WI38 (cell line): ENCODE data around the gene ZNF429.
"Not testable (repeated sequence)": the region's sequence is repeated elsewhere in the genome, so short reads cannot be mapped to it uniquely, and the experiment has no call there.

Experiments used
- H3K4me3 ChIP-seq: 2 replicates; pipeline ENCODE4 v1.5.1; 2011; ENCODE audit warnings: low read depth, mild to moderate bottlenecking, control low read depth, low read length
- CTCF ChIP-seq: IDR thresholded peaks from 2 replicates; pipeline ENCODE4 v1.5.1; 2012; ENCODE audit warnings: low read depth, mild to moderate bottlenecking, control low read depth, low read length

ZNF429 gene

GRCh38 chr19:21492947-21493906, 12.2 kb upstream of the ZNF429 start:
- H3K4me3 ChIP-seq = no peak overlapping the region
- no peak for TF ChIP-seq CTCF

- H3K4me3 ChIP-seq = no peak overlapping the region
- TF ChIP-seq CTCF = no peak
These were observed 8.5 kb upstream of the ZNF429 start for GRCh38 chr19:21496876-21497275.

- no peak for TF ChIP-seq CTCF
These were observed 6.8 kb upstream of the ZNF429 start for GRCh38 chr19:21498651-21499050.

GRCh38 chr19:21508198-21508597, 2.8 kb downstream of the ZNF429 start:
- no peak for TF ChIP-seq CTCF
- no peak overlapping the region for H3K4me3 ChIP-seq

More at GRCh38 chr19:21498651-21499050, 6.8 kb upstream of the ZNF429 start:
- H3K4me3 ChIP-seq = no peak overlapping the region

- not testable (repeated sequence) for H3K4me3 ChIP-seq
These were observed 5.7 kb downstream of the ZNF429 start for GRCh38 chr19:21511058-21511457.

- not testable (repeated sequence) for H3K4me3 ChIP-seq
These were observed 7.2 kb downstream of the ZNF429 start for GRCh38 chr19:21512609-21513008.

- no peak for TF ChIP-seq CTCF
These were observed 8.2 kb downstream of the ZNF429 start for GRCh38 chr19:21513651-21514050.

GRCh38 chr19:21519488-21519887, 14.1 kb downstream of the ZNF429 start:
- TF ChIP-seq CTCF = no peak
- no peak overlapping the region for H3K4me3 ChIP-seq

More at GRCh38 chr19:21513651-21514050, 8.2 kb downstream of the ZNF429 start:
- no peak overlapping the region for H3K4me3 ChIP-seq
